ENCODE data around the gene TMEM151B.

- no peak for TF ChIP-seq CTCF (IDR thresholded peaks at IDR 0.05)
- TF ChIP-seq POLR2AphosphoS5 (IDR thresholded peaks at IDR 0.05): no peak
Observed at GRCh38 chr6:44349904-44350649, 79.8 kb downstream of the TMEM151B start.
